GM12801 (cell line): ENCODE data around the gene TMEM181.

Source experiments
- CTCF ChIP-seq: IDR thresholded peaks from one replicate; pipeline ENCODE4 v1.5.1; 2011; ENCODE audit warnings: control low read depth; ENCODE audit not compliant: insufficient read length; ENCODE audit errors: extremely low read depth

Gene TMEM181

GRCh38 chr6:158554611-158555361, 5.1 kb upstream of the TMEM181 start:
- TF ChIP-seq CTCF = no peak

- no peak for TF ChIP-seq CTCF
These were observed 3.8 kb upstream of the TMEM181 start for GRCh38 chr6:158556113-158556512.

- no peak for TF ChIP-seq CTCF
These were observed 2.0 kb upstream of the TMEM181 start for GRCh38 chr6:158557927-158558326.

GRCh38 chr6:158558415-158559306, 1.2 kb upstream of the TMEM181 start:
- TF ChIP-seq CTCF = no peak

GRCh38 chr6:158559338-158559894, 475 bp upstream of the TMEM181 start:
- TF ChIP-seq CTCF = no peak

- no peak for TF ChIP-seq CTCF
These were observed 987 bp downstream of the TMEM181 start for GRCh38 chr6:158560836-158561320.

- no peak for TF ChIP-seq CTCF
These were observed 1.5 kb downstream of the TMEM181 start for GRCh38 chr6:158561321-158561884.
